HepG2 (cell line): ENCODE measurements around the gene FBXL2. TPM values are rescaled to one million over a fixed set of nuclear protein-coding genes. Genes with fewer than 3 reads are reported as not detected.

ENCODE experiments used
- ATM ChIP-seq: fragments of 450-650 bp; IDR thresholded peaks from 2 replicates; pipeline ENCODE4 v1.7.1; 2017; ENCODE audit warnings: mild to moderate bottlenecking, borderline replicate concordance
- CHD2 ChIP-seq: IDR thresholded peaks from 2 replicates; pipeline ENCODE4 v1.6.1; 2011; ENCODE audit warnings: low read depth, low read length, improper control_type of control experiment
- ELF3 ChIP-seq: IDR thresholded peaks from 2 replicates; pipeline ENCODE4 v1.6.1; 2016; ENCODE audit warnings: missing genetic modification reagents, missing compliant biosample characterization
- GPN1 ChIP-seq: sonication (generic); formaldehyde crosslinking; IDR thresholded peaks from 2 replicates; pipeline ENCODE4 v1.5.1; 2020; ENCODE audit warnings: missing genetic modification reagents, borderline replicate concordance
- NR2F1 ChIP-seq, 2 experiments: fragments of 450-650 bp in 1 of 2; formaldehyde crosslinking in 1 of 2; IDR thresholded peaks; 2 replicates each; pipeline versions ENCODE4 v1.5.0 to v1.6.1; 2016 to 2020; ENCODE audit warnings: mild to moderate bottlenecking in 1 of 2, missing compliant biosample characterization in 1 of 2, missing genetic modification reagents in 1 of 2, moderate library complexity in 1 of 2
- RAD21 ChIP-seq: fragments of 450-650 bp; formaldehyde crosslinking; IDR thresholded peaks from 2 replicates; pipeline ENCODE4 v1.5.0; 2020; ENCODE audit warnings: mild to moderate bottlenecking
- RBM39 ChIP-seq: fragments of 200-400 bp; formaldehyde crosslinking; IDR thresholded peaks from one replicate; pipeline ENCODE4 v1.6.1; 2018; ENCODE audit warnings: antibody characterized with exemption, mild to moderate bottlenecking, low read depth, low read length; ENCODE audit not compliant: poor library complexity, severe bottlenecking
- SMAD1 ChIP-seq: sonication (generic); formaldehyde crosslinking; IDR thresholded peaks from 2 replicates; pipeline ENCODE4 v1.4.0; 2020; ENCODE audit warnings: missing genetic modification reagents, low read depth, mild to moderate bottlenecking, borderline replicate concordance
- SOX5 ChIP-seq: IDR thresholded peaks from 2 replicates; pipeline ENCODE4 v1.6.1; 2016; ENCODE audit warnings: borderline replicate concordance
- SP2 ChIP-seq: sonication (generic); formaldehyde crosslinking; IDR thresholded peaks from 2 replicates; pipeline ENCODE4 v1.5.1; 2020; ENCODE audit warnings: mild to moderate bottlenecking, missing genetic modification reagents
- TSC22D2 ChIP-seq: sonication (generic); formaldehyde crosslinking; IDR thresholded peaks from 2 replicates; pipeline ENCODE4 v1.5.1; 2020; ENCODE audit warnings: missing genetic modification reagents, mild to moderate bottlenecking, borderline replicate concordance
- ZBTB1 ChIP-seq: sonication (generic); formaldehyde crosslinking; IDR thresholded peaks from 2 replicates; pipeline ENCODE4 v1.4.0; 2020; ENCODE audit warnings: missing genetic modification reagents, borderline replicate concordance
- ZFP1 ChIP-seq: IDR thresholded peaks from 2 replicates; pipeline ENCODE4 v1.6.1; 2016
- ZFP90 ChIP-seq: sonication (generic); formaldehyde crosslinking; IDR thresholded peaks from 2 replicates; pipeline ENCODE4 v1.8.0; 2022; ENCODE audit warnings: missing genetic modification reagents, mild to moderate bottlenecking, inconsistent platforms, borderline replicate concordance
- ZMYM2 ChIP-seq: sonication (generic); formaldehyde crosslinking; IDR thresholded peaks from 2 replicates; pipeline ENCODE4 v1.8.0; 2022; ENCODE audit warnings: mild to moderate bottlenecking, missing genetic modification reagents
- ZNF572 ChIP-seq: sonication (generic); formaldehyde crosslinking; IDR thresholded peaks from 2 replicates; pipeline ENCODE4 v1.5.1; 2020; ENCODE audit warnings: mild to moderate bottlenecking, missing genetic modification reagents
- ZNF816 ChIP-seq: sonication (generic); formaldehyde crosslinking; IDR thresholded peaks from 2 replicates; pipeline ENCODE4 v1.8.0; 2022; ENCODE audit warnings: missing genetic modification reagents, mild to moderate bottlenecking, borderline replicate concordance
- ZNF83 ChIP-seq: sonication (generic); formaldehyde crosslinking; IDR thresholded peaks from 2 replicates; pipeline ENCODE4 v1.4.0; 2020; ENCODE audit warnings: missing genetic modification reagents, mild to moderate bottlenecking, borderline replicate concordance
- polyA plus RNA-seq, 8 experiments: library from polyadenylated mRNA; depleted of rRNA in 3 of 8; stranded (reverse) in 7 of 8; unstranded in 1 of 8; fragments of >200 nt; fragmentation: Illumina TruSeq in 4 of 8; extraction: Trizol in 4 of 8; gene quantifications; 2 replicates each; pipeline versions ENCODE4 v1.2.1 to v1.2.3, GENCODE V29; 2011 to 2016; ENCODE audit warnings: low read depth in 4 of 8, missing spikeins in 1 of 8, mixed read lengths in 1 of 8; ENCODE audit not compliant: insufficient read depth in 1 of 8
- total RNA-seq, 5 experiments: library from RNA; depleted of rRNA; stranded (reverse); fragments of >200 nt; fragmentation: Illumina TruSeq; extraction: Trizol; gene quantifications; 2 replicates each; pipeline ENCODE4 v1.2.3, GENCODE V29; 2016; ENCODE audit warnings: low read depth in 1 of 5
- TF ChIP-seq, protein P1 (sequence below), 2 experiments: sonication (generic) in 1 of 2; formaldehyde crosslinking in 1 of 2; IDR thresholded peaks; 2 replicates each; pipeline versions ENCODE4 v1.4.0 to v1.6.1; 2018 to 2020; ENCODE audit warnings: missing genetic modification reagents in 2 of 2, borderline replicate concordance in 1 of 2, low read depth in 1 of 2, mild to moderate bottlenecking in 1 of 2, missing biosample characterization in 1 of 2
- TF ChIP-seq, protein P2 (sequence below): sonication (generic); formaldehyde crosslinking; IDR thresholded peaks from 2 replicates; pipeline ENCODE4 v1.4.0; 2020; ENCODE audit warnings: missing genetic modification reagents, mild to moderate bottlenecking, borderline replicate concordance

FBXL2 gene
- total and polyA plus RNA-seq, 2 of the 13 experiments (the other 11 are each of a cell fraction or from before 2014, with no cell fraction given), result 1.8 to 5.0 TPM

DNA sequence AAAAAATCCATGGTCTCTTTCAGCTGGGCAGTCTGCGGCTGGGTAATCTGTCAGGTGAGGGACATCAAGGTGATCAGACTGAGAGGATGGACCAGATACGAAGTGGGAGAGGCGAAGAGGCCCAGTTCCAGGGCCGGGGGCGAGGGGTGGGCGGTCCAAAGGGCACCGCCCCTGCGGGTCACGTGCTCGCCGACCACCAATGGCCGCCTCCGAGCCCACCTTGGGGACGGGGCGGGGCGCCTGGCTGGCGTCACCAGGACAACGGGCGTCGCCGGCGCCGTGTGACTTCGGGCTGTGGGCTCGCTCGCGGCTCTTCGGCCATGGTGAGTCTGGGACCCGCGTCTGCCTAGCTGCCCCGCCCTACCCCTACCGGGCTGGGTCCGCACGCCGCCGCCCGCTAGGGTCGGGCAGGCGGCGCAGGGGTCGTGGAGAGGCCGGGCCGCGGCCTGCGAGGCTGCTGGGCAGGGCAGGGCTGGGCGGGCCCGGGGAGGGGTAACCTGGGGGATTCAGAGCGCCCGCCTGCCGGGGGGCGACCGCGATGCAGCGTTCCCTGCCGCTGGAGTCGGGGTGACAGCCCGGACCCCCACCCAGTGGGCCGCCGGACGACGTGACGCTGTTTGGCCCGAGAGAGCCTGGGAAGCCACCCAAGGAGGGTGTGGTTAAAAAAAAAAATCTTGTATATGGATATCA is at the start of gene FBXL2 (continued):
- TF ChIP-seq, protein P1, sequence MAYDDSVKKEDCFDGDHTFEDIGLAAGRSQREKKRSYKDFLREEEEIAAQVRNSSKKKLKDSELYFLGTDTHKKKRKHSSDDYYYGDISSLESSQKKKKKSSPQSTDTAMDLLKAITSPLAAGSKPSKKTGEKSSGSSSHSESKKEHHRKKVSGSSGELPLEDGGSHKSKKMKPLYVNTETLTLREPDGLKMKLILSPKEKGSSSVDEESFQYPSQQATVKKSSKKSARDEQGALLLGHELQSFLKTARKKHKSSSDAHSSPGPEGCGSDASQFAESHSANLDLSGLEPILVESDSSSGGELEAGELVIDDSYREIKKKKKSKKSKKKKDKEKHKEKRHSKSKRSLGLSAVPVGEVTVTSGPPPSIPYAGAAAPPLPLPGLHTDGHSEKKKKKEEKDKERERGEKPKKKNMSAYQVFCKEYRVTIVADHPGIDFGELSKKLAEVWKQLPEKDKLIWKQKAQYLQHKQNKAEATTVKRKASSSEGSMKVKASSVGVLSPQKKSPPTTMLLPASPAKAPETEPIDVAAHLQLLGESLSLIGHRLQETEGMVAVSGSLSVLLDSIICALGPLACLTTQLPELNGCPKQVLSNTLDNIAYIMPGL (CRISPR knock-in tag; IDR thresholded peaks at IDR 0.05; ENCODE audit: borderline replicate concordance in 1 of 2, low read depth in 1 of 2), result peak; percentile 33 to 37; a peak in 1 of 4 replicates
- no peak for TF ChIP-seq RAD21 (CRISPR knock-in tag)
- no peak for TF ChIP-seq ZMYM2 (CRISPR knock-in tag)
- no peak for TF ChIP-seq SMAD1 (CRISPR knock-in tag)
- no peak for TF ChIP-seq TSC22D2 (CRISPR knock-in tag)
- no peak for TF ChIP-seq SP2 (CRISPR knock-in tag)
- no peak for TF ChIP-seq ZFP1 (CRISPR knock-in tag)
- TF ChIP-seq ELF3 (CRISPR knock-in tag), result no peak
- TF ChIP-seq ZNF83, result 0 out of 2 replicates have a peak, but pooled peaks have one; percentile 40
- no peak for TF ChIP-seq ATM
- TF ChIP-seq, protein P2, sequence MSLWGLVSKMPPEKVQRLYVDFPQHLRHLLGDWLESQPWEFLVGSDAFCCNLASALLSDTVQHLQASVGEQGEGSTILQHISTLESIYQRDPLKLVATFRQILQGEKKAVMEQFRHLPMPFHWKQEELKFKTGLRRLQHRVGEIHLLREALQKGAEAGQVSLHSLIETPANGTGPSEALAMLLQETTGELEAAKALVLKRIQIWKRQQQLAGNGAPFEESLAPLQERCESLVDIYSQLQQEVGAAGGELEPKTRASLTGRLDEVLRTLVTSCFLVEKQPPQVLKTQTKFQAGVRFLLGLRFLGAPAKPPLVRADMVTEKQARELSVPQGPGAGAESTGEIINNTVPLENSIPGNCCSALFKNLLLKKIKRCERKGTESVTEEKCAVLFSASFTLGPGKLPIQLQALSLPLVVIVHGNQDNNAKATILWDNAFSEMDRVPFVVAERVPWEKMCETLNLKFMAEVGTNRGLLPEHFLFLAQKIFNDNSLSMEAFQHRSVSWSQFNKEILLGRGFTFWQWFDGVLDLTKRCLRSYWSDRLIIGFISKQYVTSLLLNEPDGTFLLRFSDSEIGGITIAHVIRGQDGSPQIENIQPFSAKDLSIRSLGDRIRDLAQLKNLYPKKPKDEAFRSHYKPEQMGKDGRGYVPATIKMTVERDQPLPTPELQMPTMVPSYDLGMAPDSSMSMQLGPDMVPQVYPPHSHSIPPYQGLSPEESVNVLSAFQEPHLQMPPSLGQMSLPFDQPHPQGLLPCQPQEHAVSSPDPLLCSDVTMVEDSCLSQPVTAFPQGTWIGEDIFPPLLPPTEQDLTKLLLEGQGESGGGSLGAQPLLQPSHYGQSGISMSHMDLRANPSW (CRISPR knock-in tag), result no peak
- TF ChIP-seq RBM39, result no peak
- no peak for TF ChIP-seq GPN1
- TF ChIP-seq NR2F1 (CRISPR knock-in tag; IDR thresholded peaks at IDR 0.05), result no peak
- no peak for TF ChIP-seq ZNF816 (CRISPR knock-in tag)
- TF ChIP-seq ZFP90 (CRISPR knock-in tag), result no peak
- no peak for TF ChIP-seq ZBTB1 (CRISPR knock-in tag)
- no peak for TF ChIP-seq CHD2
- no peak for TF ChIP-seq ZNF572 (CRISPR knock-in tag)
- no peak for TF ChIP-seq SOX5
